HG03159 (cell line): ENCODE results near the gene APOA4.

Source experiments
- ATAC-seq: cut with Tn5 transposase; IDR thresholded peaks from one replicate; pipeline ENCODE4 v1.9.1; 2021; ENCODE audit warnings: mild to moderate bottlenecking, moderate library complexity; ENCODE audit not compliant: unreplicated experiment

The APOA4 gene

GRCh38 chr11:116823031-116823843, at the start of gene APOA4:
TSS of gene APOA4 (minus strand) at chr11:116823304. CDS start at chr11:116823191, 113 bp downstream.
- ATAC-seq = no peak

GRCh38 chr11:116871248-116871647, 48.1 kb upstream of the APOA4 start:
- ATAC-seq = no peak

- ATAC-seq = no peak
These were observed 47.0 kb upstream of the APOA4 start for GRCh38 chr11:116870054-116870453.

GRCh38 chr11:116869610-116870009, 46.5 kb upstream of the APOA4 start:
- no peak for ATAC-seq

- ATAC-seq = no peak
These were observed 45.0 kb upstream of the APOA4 start for GRCh38 chr11:116868066-116868465.

- ATAC-seq = no peak
These were observed 44.5 kb upstream of the APOA4 start for GRCh38 chr11:116867619-116868018.

- ATAC-seq = no peak
These were observed 43.8 kb upstream of the APOA4 start for GRCh38 chr11:116866804-116867455.

GRCh38 chr11:116865696-116866095, 42.6 kb upstream of the APOA4 start:
- no peak for ATAC-seq

- no peak for ATAC-seq
These were observed 41.4 kb upstream of the APOA4 start for GRCh38 chr11:116864531-116864930.

- ATAC-seq = no peak
These were observed 39.8 kb upstream of the APOA4 start for GRCh38 chr11:116862951-116863350.

- no peak for ATAC-seq
These were observed 39.1 kb upstream of the APOA4 start for GRCh38 chr11:116862185-116862584.

- no peak for ATAC-seq
These were observed 38.4 kb upstream of the APOA4 start for GRCh38 chr11:116861539-116861938.

- no peak for ATAC-seq
These were observed 37.2 kb upstream of the APOA4 start for GRCh38 chr11:116860303-116860702.

- no peak for ATAC-seq
These were observed 36.1 kb upstream of the APOA4 start for GRCh38 chr11:116859175-116859574.

- ATAC-seq = no peak
These were observed 34.8 kb upstream of the APOA4 start for GRCh38 chr11:116857936-116858335.

- ATAC-seq = no peak
These were observed 34.2 kb upstream of the APOA4 start for GRCh38 chr11:116857316-116857715.

- no peak for ATAC-seq
These were observed 33.3 kb upstream of the APOA4 start for GRCh38 chr11:116856423-116856822.

- ATAC-seq = no peak
These were observed 32.3 kb upstream of the APOA4 start for GRCh38 chr11:116855413-116855812.

GRCh38 chr11:116853461-116854073, 30.5 kb upstream of the APOA4 start:
- peak; percentile 89 for ATAC-seq

GRCh38 chr11:116852261-116853031, 29.3 kb upstream of the APOA4 start:
- ATAC-seq = no peak

- ATAC-seq = no peak
These were observed 28.5 kb upstream of the APOA4 start for GRCh38 chr11:116851626-116852025.
